ENCODE results near the gene NR5A1.

Gene NR5A1

DNA sequence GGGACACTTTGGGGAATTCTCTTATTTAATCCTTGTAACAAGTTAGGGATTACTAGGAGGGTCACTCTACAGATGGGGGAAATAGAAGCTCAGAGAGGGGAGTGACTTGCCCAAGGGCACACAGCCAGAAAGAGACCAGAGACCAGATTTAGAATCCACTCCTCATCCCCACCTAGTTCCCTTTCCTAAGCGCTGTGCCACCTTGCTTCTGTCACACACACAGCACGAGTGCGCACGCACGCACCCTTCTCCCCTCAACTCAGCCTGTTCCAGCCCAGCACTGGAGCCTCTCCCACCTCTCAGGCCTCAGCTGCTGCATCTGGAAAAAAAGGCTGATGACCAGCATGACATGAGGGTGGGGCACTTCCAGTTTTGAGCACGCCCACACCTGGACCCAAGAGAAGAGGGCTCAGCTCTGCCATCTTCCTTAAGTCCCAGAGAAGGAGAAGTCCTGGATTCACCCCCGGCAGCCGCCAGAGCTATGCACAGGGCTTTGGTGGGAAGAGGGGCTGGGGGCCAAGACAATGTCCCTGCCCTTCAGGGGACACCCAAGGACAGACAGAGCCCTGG is 18.5 kb downstream of the NR5A1 start:
- TF ChIP-seq, protein P1, sequence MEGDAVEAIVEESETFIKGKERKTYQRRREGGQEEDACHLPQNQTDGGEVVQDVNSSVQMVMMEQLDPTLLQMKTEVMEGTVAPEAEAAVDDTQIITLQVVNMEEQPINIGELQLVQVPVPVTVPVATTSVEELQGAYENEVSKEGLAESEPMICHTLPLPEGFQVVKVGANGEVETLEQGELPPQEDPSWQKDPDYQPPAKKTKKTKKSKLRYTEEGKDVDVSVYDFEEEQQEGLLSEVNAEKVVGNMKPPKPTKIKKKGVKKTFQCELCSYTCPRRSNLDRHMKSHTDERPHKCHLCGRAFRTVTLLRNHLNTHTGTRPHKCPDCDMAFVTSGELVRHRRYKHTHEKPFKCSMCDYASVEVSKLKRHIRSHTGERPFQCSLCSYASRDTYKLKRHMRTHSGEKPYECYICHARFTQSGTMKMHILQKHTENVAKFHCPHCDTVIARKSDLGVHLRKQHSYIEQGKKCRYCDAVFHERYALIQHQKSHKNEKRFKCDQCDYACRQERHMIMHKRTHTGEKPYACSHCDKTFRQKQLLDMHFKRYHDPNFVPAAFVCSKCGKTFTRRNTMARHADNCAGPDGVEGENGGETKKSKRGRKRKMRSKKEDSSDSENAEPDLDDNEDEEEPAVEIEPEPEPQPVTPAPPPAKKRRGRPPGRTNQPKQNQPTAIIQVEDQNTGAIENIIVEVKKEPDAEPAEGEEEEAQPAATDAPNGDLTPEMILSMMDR (IDR thresholded peaks at IDR 0.05; ENCODE audit: insufficient read depth, missing control alignments): no peak
- no peak for FAIRE-seq
- DNase-seq (ENCODE audit: insufficient read length, low spot score): no peak

DNA sequence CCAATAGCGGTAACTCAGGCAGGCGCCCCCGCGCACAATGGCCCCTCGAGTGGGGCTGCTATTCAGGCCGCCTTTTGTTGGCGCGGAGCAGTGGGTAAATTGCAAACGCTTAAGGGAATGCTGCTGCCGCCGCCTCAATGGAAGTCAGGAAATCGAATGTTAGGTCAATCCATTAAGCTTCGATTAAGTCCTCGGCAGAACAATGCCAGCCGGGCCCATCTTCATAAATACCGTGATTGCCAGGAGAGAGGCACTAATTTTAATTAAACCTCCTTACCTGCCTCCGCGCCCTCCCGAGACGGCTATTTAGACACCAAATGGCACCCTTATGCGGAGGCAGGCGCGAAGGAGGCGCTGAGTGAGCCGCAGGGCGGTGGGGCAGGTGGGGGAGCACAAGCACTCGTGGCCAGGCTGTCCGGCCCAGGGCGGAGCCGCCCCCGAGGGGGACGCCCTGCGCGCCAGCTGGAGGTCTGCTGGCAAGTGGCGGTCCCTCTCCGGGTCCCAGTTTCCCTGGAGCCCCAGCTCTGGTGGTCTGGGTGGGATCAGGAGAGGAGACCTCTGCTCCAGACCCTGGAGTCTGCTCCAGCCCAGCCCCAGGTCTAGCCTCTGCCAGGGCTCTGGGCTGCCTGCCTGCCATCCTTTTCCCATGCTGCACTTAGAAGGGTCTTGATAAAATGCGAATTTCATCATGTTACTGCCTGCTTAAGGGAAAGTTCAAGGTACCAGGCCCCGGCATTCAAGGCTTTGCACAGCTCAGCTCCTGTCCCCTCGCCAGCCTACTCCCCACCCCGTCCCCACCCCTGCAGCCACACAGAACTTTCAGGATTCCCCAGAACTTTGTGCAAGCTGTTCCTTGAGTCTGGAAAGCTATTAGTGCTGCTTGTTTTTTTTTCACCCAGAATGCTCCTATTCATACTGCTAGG is 19.7 kb downstream of the NR5A1 start:
- FAIRE-seq (no peak), DNase-seq (ENCODE audit: insufficient read length, low spot score) (no peak)
- TF ChIP-seq, protein P1 (IDR thresholded peaks at IDR 0.05; ENCODE audit: insufficient read depth, missing control alignments): no peak

DNA sequence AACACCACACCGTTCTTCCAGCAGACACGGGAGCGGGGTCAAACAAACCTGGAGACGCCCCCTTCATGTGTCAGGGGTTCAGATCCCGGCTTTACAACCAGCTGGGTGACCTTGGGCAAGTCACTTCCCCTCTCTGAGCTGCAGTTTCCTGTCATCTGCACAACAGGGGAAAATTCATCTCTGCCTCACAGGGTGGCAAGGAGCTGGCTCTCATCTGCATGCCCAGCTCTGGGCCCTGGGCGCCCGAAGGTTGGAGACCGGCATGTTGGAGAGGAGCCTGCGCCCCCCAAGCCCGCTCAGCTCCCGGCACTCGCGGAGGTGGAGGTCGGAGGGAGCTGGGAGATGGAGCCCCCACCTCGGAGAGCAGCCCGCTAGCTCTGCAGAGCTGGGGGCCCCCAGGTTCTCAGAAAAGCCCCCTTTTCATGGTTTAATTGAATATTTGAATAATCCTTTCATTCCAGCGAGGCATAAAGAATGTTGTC is 20.4 kb downstream of the NR5A1 start:
- no peak for FAIRE-seq
- DNase-seq (ENCODE audit: insufficient read length, low spot score): no peak
- TF ChIP-seq, protein P1 (IDR thresholded peaks at IDR 0.05; ENCODE audit: insufficient read depth, missing control alignments): no peak

- DNase-seq (ENCODE audit: insufficient read length, low spot score) (no peak), FAIRE-seq (no peak)
- TF ChIP-seq, protein P1 (IDR thresholded peaks at IDR 0.05; ENCODE audit: insufficient read depth, missing control alignments): no peak
Measured at GRCh38 chr9:124485936-124486335, 21.3 kb downstream of the NR5A1 start.

- no peak for FAIRE-seq
- DNase-seq (ENCODE audit: insufficient read length, low spot score): no peak
- TF ChIP-seq, protein P1 (IDR thresholded peaks at IDR 0.05; ENCODE audit: insufficient read depth, missing control alignments): no peak
Measured at GRCh38 chr9:124485201-124485600, 22.0 kb downstream of the NR5A1 start.

GRCh38 chr9:124483481-124483880 is 23.7 kb downstream of the NR5A1 start:
- TF ChIP-seq, protein P1 (IDR thresholded peaks at IDR 0.05; ENCODE audit: insufficient read depth, missing control alignments): no peak

More at GRCh38 chr9:124483481-124483880, 23.7 kb downstream of the NR5A1 start:
- DNase-seq (ENCODE audit: insufficient read length, low spot score) (no peak), FAIRE-seq (no peak)

Data from D721Med (cell line).